Activated naive CD4-positive, alpha-beta T cell treated with anti-CD3 and anti-CD28 coated beads, Interleukin-2, amount 50 U/mL, for 72 hours (primary cell): ENCODE measurements around the gene PATE4. TPM values are rescaled to one million over a fixed set of nuclear protein-coding genes. Genes with fewer than 3 reads are reported as not detected.

Experiments used
- ATAC-seq, 2 donors: fragments of 150-1000 bp; cut with Tn5 transposase; 2 replicates each; pipeline ENCODE4 v1.10.0; 2021; ENCODE audit warnings: mild to moderate bottlenecking in 2 of 2, moderate library complexity in 2 of 2
- DNase-seq, 2 donors: peaks; one replicate each; pipeline ENCODE4 v3.0.0; 2021 to 2022; ENCODE audit warnings: low spot score in 2 of 2
- H3K27ac Mint-ChIP-seq, 2 donors: one replicate each; pipeline ENCODE4 v1.8.0; 2022; ENCODE audit warnings: mild to moderate bottlenecking in 2 of 2, mixed read lengths in 2 of 2
- H3K36me3 Mint-ChIP-seq, 2 donors: one replicate each; pipeline ENCODE4 v1.8.0; 2022; ENCODE audit warnings: mixed read lengths in 2 of 2
- H3K9me3 Mint-ChIP-seq, 2 donors: one replicate each; pipeline ENCODE4 v1.8.0; 2022; ENCODE audit warnings: mixed read lengths in 2 of 2
- total RNA-seq, 2 donors: library from RNA; stranded (reverse); gene quantifications; one replicate each; pipeline ENCODE4 v1.2.3, GENCODE V29; 2022

The PATE4 gene
- total RNA-seq, 2 donors from 2014 or later: not detected

- peaks cover 0 to 5% of the 10 kb centered on the region in 2 donors for H3K9me3 Mint-ChIP-seq
- H3K36me3 Mint-ChIP-seq: peaks cover 0 to 8% of the 10 kb centered on the region in 2 donors
- no peak for ATAC-seq
- DNase-seq: no peak
- H3K27ac Mint-ChIP-seq: no peak overlapping the region
Measured at GRCh38 chr11:125873881-125874555, 40.9 kb downstream of the PATE4 start.

DNA sequence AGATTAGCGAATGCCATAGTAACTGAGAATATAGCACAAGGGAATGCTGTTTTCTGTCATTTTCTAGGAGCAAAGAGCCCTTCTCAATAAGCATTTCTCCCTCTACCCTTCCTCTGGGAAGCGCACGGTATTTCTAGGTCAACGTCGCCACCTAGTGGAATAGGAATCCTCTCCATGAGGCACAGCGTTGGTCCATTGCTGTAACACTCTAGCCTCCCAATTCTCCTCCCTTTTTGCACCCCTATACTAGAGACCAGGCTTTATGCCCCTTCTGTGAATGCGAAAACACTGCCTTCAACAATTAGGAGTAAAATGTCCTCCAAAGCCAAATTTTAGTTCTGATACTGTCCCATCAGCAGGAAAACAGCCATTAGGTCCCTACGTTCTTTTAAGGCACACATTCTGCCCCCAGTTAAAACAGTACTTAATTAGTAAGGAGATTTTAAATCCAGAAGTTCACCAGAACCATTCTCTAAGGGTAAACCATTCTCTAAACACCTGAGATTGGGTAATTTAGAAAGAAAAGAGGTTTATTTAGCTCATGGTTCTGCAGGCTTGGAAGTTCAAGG is 41.5 kb downstream of the PATE4 start:
- Mint-ChIP-seq H3K36me3 (peaks cover 0 to 8% of the 10 kb centered on the region in 2 donors), H3K9me3 (peaks cover 0 to 5% of the 10 kb centered on the region in 2 donors), H3K27ac (no peak overlapping the region)
- DNase-seq: peak in 1 of 2 donors; percentile 64
- peak; percentile 84 to 85 for ATAC-seq

DNA sequence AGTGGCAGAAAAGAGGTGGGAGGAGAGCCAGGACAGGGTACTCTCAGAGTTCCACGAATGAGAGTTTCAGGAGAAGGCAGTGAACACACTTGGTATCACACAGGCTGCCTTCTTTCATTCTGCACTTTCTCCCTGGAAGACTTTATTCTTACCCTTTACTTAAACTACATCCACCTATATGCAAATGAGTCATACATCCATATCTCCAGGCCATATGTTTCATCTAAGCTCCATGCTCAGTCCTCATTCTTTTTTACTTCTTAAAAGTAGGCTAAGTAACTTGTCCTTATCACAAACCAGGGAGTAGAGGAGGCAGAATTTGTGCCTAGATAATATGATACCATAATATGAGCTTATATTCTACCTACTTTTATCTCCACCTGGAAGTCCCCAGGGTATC is 48.2 kb downstream of the PATE4 start:
- Mint-ChIP-seq H3K9me3 (no peaks in the 10 kb centered on the region), H3K36me3 (no peaks in the 10 kb centered on the region), H3K27ac (no peak overlapping the region)
- no peak for DNase-seq
- ATAC-seq: no peak

- H3K27ac Mint-ChIP-seq: no peak overlapping the region
- no peaks in the 10 kb centered on the region for H3K9me3 Mint-ChIP-seq
- DNase-seq (no peak), ATAC-seq (no peak)
- H3K36me3 Mint-ChIP-seq: peaks cover 0 to 9% of the 10 kb centered on the region in 2 donors
Measured at GRCh38 chr11:125883375-125883774, 50.3 kb downstream of the PATE4 start.

- Mint-ChIP-seq H3K9me3 (no peaks in the 10 kb centered on the region), H3K36me3 (peaks cover 0 to 9% of the 10 kb centered on the region in 2 donors), H3K27ac (peak overlapping the region; percentile 92 to 96)
- DNase-seq: peak in 1 of 2 donors; percentile 47
- ATAC-seq: peak; percentile 32 to 36
Measured at GRCh38 chr11:125886997-125887372, 53.9 kb downstream of the PATE4 start.

- peak; percentile 98 to 99 for DNase-seq
- H3K9me3 Mint-ChIP-seq: no peaks in the 10 kb centered on the region
- peak within 1 kb of the TSS; percentile 92 to 96 for H3K27ac Mint-ChIP-seq
- H3K36me3 Mint-ChIP-seq: peaks cover 0 to 9% of the 10 kb centered on the region in 2 donors
- ATAC-seq: peak; percentile 90 to 94
Measured at GRCh38 chr11:125887373-125888324, 54.5 kb downstream of the PATE4 start, which contains the start of gene HYLS1. Gene HYLS1, plus strand, starts transcription at chr11:125887668. Its CDS starts 11,701 bp downstream, at chr11:125899369.

Other genes with a start within 250 kb of the PATE4 start
- 100 to 1,000 TPM; 112 to 143 TPM for gene STT3A, start 240.5 kb upstream of the PATE4 start, total RNA-seq
- 100 to 1,000 TPM; 112 to 137 TPM for gene CHEK1, start 208.2 kb upstream of the PATE4 start, total RNA-seq
- not detected for gene ACRV1, start 152.5 kb upstream of the PATE4 start, total RNA-seq
- not detected for gene PATE1, start 87.0 kb upstream of the PATE4 start, total RNA-seq
- gene PATE2, start 54.5 kb upstream of the PATE4 start, total RNA-seq: not detected
- not detected for gene PATE3, start 45.2 kb upstream of the PATE4 start, total RNA-seq
- 1 to 10 TPM; 6.4 to 7.0 TPM for gene HYLS1, start 54.4 kb downstream of the PATE4 start, total RNA-seq
- 10 to 100 TPM; 10.2 to 32.2 TPM for gene PUS3, start 69.9 kb downstream of the PATE4 start, total RNA-seq
- 1 to 10 TPM in 1 of 2 donors, not detected in 1; 4.2 TPM for gene DDX25, start 71.2 kb downstream of the PATE4 start, total RNA-seq
- not detected for gene VSIG10L2, start 112.7 kb downstream of the PATE4 start, total RNA-seq
- 1 to 10 TPM; 2.8 to 6.9 TPM for gene CDON, start 229.6 kb downstream of the PATE4 start, total RNA-seq